GM04504 (cell line): ENCODE measurements around the gene BTBD9.
"Not testable (repeated sequence)": the region's sequence is repeated elsewhere in the genome, so short reads cannot be mapped to it uniquely, and the experiment has no call there.

ENCODE experiments used
- DNase-seq: peaks from one replicate; pipeline ENCODE4 v3.0.0-alpha.2; 2012; ENCODE audit warnings: low read depth

BTBD9 gene

DNA sequence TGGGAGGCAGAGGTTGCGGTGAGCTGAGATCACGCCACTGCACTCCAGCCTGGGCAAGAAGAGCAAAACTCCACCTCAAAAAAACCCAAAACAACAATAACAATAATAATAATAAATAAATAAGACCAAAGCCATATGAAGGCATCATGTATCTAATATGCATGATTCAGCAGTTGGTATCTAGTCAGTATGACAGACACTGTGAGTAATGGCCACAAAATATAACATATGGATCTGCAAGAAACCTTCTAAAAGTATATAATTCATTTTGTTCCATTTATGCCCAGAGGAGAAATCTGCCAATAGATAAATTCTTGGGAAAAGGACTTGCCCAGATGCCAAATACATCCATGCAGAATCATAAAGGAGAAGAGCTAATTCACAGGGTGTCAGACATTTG lies 252.3 kb downstream of the BTBD9 start:
- no peak for DNase-seq

DNA sequence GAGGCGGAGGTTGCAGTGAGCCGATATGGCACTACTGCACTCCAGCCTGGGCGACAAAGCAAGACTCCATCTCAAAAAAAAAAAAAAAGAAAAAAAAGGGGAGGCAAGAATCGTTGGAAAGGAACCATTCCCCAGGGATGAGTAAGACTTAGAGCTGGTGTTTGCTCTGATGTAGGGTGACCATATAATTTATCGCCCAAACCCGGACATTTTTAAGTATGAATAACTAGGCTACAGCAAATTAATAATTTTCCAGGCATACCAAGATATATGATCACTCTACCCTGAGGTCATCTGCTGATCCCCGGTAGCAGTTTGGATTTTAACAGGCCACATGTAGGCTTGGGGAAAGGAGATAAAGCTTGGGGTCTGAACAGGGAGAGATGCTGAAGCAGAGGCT lies 260.9 kb downstream of the BTBD9 start:
- no peak for DNase-seq

DNA sequence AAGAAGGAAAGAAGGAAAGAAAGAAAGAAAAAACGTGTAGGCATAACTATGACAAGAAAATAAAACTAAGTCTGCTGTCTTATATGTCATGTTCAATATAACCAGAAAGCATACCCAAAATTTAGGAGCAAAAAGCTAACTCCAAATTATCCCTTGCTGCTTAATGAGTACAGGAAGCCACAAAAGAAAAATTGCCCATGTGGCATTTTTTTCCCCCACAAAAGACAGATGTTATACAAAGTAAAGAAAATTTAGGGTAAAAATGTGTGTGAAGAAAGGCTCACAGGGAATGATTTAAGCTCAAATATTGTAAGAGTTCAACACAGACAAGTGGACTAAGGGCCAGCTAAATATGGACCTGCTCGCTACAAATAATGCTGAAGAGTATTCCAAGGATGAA lies 263.8 kb downstream of the BTBD9 start:
- no peak for DNase-seq

DNA sequence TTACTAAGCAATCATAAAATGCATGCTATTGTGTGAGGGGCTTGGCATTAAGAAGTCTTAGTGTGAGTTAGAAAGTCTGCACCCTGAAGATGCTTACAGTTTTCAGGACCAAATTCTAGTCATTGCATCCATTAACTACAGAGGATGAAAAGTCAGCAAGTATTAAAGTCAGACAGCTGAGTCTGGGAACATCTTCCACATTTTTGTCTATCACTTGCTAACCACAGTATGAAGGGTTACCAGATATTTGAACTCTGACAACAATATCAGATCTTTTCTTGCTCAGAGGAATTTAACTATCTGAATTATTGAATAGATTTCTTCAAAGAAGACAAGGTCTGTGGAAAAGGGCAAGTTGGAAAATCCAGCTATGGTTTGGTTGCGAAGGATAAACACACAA lies 264.4 kb downstream of the BTBD9 start:
- no peak for DNase-seq

DNA sequence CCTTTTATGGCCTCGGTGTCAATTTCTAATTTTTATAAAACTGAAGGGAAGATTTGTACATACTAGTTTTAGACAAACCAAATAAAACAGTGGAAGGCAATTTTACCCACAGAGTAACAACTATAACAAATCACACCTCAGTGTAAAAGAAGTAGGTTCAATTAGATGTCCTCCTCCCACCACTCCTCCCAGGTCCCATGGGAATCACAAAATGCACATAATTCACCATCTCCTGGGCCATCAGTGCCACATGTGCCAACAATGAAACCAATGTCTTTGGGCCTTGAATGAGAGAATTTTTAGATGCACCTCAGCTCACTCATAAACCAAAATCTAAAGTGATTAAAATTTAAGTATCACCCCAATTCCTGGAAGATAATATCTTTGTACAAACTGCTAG lies 267.8 kb downstream of the BTBD9 start:
- DNase-seq = no peak

DNA sequence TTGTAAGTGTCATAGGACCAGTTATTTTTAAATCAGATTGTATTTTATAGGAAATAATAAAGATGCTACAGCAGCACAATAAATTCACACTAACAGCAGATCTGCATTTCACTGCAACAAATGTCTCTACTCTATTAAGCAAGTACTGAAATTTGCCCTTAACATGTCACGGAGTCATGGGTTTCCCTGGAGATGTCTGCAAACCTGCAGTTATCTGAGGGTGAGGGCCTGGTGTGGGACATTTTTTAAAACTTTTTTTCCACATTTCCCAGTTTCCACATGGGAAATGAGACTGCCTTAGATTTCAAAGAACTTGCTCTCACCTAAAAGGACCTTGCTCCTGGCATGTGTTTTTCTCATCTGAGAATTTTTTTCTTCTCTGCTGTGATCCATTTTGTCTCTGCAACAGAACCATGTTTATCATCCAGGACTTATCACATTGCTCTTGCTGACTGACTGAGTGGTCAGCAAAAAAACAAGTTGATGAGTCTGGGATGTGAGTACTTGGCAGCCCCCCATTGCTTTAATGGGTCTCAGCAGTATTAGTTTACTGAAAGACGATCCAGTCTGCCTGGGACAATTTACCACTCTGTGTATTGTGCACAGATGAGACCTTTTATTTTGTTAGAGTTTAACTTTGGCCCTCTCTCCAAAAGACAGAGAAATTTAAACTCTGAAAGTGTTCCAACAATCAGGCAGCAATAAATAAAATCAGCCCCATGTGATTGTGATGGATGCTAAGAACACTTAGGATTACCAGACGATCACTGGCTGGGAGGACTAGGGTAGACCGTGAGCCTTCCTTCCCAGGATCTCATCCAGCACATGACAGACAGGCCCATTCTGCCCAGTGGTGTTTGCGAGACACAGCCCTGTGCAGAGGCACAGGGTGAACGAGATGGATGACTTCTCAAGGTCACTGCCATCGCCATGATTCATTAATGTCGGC lies 268.8 kb downstream of the BTBD9 start:
- no peak for DNase-seq

DNA sequence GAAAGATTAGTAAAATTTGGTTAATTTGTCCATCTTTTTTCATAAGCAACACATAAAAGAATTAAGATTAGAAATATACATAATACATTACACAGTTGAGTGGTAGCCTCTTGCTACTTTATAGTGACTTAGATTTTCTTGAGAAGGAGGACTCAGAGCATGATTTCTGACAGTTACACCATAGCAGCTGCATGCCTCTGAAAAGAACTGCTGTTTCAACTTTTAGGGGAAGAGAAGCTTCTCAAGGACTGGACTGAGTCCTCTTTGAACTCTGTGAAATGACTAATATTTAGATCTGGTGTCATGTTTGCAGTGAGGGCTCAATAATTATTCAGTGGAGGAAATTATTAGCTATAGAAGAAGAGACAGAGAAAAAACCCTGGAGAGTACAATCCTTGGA lies 272.5 kb downstream of the BTBD9 start:
- no peak for DNase-seq

DNA sequence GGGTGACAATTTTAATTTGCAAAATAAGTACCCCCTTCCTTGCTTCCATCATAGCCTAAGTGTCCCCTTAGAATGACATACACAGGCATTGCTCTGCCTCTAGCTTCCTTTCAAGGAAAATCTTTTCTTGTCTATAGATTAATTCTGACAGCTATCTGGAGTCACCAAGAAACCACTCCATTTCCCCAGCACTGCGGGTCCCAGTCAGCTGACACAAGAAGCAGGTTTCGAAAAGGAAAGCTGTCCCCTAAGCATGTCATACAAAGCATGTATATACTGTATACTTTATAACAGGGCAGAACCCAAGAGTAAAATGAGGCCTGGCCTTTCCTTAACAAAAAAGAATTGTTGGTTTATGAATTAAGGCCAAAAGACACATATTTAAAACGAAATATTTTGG lies 273.5 kb downstream of the BTBD9 start:
- no peak for DNase-seq

DNA sequence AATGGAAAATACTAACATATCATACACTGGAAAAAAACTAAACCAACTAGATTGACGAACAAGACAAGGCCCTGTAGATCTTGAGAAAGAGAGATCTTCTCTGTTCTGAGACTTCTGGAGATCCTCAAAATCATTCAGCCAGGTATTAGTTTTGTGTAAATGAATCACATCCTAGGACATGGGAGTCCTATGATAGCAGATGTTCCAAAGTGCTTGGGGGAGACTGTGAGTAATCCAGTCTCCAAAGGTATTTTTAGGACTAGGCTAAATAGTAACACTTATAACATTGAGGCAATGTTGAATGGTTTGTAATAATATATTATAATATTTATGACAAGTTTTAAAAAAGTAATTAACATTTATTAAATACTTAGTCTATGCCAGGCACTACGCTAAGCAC lies 275.0 kb downstream of the BTBD9 start:
- DNase-seq = no peak

DNA sequence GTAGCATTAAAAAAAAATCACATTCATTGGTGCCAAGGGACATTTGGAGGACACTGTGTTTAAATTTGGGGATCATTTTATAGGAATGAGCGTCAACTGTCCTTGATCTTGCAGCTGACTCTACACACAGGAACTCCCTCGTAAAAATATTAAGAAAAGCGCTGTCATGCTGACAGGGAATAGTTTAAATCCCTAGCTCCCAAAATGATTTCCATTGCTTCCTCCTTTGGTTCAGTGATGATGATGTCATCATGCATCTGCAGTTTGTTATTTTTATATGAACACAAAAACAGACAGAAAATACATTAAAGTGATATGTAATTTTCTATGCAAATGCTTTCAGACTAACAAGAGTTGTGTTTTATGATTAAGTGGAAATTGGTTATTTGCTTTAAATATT lies 275.6 kb downstream of the BTBD9 start:
- DNase-seq = no peak

DNA sequence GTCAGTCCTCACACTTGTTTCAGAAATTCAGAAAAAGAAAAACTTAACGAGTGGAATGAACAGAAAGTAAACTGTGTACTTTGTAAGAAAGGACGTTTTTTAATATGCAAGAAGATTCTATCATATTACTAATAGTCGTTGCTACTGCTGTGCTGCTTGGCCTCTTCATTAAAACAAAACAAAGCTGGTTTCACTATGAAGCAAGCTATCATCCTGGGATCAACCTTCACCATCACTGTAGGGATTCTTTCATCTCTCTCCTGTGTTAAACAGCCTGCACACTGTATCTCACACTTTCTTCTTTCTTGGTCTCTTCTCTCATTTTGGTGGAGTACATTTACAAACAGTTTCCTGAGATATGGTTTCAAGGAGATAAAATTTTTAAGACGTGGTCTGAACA lies 284.2 kb downstream of the BTBD9 start:
- no peak for DNase-seq

DNA sequence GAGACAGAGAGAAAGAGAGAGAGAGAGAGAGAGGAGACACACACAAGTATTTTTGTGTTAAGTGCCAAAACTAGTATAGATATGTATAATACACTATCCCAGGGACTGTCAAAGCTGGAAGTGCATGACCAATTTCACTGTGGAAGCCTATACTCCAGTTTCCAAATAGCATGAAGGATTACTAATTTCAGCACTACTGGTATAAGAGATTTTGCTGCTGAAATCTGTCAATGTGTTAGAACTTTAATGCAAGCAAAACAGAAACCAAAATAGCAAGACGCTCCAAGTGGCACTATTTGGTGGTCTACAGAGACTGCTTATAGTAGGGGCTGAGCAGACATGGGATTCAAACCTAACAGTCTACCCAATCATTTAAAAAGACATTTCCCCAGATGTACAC lies 284.8 kb downstream of the BTBD9 start:
- no peak for DNase-seq

DNA sequence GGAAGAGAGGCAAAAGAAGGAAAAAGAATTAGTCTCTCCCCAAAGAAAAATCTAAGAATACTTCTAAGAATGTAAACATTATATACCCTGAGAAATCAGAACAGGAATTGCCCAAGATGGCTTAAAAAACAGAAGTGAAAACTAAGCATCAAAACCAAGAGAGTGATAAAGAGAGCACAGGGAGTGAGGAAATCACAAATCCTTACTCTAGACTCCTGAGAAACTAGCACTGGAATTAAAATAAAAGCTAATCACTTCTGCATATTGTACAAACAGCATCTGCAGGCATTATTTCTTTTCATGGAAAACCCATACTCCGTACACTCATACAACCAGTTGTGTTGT lies 285.7 kb downstream of the BTBD9 start:
- no peak for DNase-seq

DNA sequence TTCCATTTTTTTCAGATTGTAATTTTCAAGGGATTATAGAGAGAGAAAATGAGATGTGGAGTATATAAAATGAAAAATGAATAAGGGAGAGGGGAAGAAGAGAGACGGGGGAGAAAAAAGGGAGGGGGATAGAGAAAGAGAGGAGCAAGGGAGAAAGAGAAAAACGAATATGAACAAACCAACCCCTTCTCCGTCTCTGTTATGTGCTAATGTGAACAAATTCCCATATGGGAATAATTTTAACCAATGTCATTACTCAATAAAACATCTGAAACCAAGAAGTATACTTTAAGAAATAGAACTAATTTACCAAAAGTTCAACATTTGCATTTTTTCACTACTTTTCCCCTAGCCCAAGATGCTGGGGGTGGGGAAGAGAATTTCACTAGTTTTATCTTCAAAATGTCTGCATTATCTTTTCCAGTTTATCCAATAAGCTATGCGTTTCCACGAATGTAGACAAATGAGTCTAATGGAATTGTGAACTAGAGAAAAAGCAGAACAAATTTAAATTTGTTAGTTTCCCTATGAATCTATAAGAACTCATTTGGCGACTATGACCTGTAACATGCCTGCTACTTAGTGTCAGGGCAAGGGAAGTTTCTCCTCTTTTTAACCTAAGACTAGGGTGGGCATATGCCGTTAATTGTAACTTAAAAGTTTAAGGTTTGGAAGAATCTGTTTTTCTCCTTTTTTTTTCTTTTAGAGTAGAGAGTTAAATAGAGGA lies 286.3 kb downstream of the BTBD9 start:
- no peak for DNase-seq

DNA sequence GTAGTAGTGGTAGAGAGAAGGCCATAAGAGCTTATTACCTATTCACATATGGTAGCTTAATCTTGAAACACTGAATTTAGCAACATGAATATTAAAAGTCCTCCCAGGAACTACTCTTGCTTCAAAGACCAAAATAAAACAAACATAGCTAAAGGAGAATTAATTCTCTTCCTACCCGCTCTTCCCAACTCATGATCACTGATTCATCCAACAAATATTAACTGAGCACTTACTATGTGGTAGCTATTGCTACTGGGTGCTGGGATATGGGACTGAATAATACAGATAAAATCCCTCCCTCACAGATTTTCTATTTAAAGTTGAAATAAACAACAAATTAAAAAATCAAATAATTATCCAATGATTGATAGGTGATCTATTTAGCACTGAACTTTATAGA lies 287.1 kb downstream of the BTBD9 start:
- no peak for DNase-seq

DNA sequence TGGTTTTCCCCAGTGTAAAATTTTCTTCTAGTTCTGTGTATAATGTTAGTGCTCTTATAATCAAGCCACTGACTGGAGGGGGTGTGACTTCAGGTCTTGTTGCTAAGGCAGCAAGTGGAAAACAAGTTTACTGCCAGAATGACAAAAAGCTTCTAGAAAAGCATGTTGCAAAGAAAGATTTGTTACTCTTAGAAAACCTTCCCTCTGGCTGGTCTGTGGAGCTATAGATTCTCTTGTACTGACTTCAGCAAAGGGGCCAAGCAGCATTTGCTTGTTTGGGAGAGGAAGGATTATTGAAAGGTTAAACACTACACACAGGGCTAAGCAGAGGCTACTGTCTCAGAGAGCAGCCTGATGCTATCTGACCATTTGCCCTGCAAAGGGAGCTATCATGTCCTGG lies 288.8 kb downstream of the BTBD9 start:
- peak; percentile 32 for DNase-seq

DNA sequence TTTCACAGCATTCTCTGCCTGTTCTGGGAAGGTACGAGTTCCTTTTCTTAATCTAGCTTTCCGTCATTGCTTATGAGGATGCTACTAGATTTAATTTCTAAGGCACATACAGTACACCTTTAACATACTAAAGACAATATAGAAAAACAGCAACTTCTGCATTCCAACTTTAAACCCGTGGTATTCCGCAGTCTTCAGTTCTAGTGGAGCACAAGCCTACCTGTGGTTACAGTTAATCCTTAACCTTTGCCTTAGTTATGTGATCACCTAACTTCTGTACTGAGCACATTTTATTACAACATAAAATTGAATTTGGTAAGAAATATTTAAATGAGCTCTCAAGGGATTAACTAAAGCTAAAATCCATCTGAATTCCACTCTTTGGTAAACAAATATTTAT lies 289.5 kb downstream of the BTBD9 start:
- no peak for DNase-seq

DNA sequence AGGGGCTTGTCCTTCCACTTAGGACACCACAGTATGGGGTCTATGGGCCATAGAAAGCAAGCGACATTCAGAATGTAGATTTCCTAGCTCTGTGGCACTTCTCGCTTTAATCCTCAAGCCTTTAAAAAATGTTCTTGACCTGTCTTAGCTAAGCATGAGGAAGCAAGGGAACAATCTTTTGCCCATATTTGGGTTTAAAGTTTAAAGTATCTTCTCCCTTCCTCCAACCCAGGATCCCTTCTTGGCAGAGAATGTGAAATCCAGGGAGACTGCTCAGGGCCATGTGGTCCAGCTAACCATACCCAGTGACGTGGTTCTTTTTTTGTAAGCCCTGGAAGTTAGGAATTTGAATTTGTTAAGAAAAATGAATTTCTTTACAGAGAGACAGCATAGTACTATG lies 289.9 kb downstream of the BTBD9 start:
- DNase-seq = no peak

DNA sequence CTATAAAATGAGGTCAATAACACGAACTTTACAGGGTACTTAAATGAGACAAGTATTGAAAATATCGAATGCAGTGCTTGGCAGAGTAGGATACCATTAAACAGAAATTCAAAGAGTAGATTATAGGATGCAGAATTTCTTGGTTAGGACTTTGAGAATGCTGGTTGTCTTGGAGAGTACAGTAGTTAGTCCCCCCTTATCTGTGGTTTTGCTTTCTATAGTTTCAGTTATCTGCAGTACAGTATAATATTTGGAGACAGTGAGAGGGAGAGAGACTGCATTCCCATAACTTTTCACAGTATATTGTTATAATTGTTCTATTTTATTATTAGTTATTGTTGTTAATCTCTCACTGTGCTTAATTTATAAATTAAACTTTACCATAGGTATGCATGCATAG lies 290.5 kb downstream of the BTBD9 start:
- DNase-seq = no peak

DNA sequence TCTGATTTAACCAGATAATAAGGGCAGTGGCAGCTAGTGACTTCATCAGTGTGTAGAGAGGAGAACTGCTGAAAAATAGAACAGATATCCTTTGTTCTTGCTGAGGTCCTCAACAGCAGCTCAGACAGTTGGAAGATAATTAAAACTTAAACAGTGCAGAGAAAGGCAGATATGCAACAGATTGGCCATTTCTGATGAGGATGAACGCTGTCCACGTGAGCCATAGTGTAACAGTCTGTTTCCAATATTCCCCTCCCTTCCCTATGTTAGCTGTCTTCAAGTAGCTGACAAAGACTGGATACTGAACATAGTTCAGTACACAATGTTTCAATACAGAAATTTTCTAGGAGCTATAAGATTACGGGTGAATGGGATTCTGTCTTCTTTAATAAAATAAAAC lies 291.4 kb downstream of the BTBD9 start:
- no peak for DNase-seq

DNA sequence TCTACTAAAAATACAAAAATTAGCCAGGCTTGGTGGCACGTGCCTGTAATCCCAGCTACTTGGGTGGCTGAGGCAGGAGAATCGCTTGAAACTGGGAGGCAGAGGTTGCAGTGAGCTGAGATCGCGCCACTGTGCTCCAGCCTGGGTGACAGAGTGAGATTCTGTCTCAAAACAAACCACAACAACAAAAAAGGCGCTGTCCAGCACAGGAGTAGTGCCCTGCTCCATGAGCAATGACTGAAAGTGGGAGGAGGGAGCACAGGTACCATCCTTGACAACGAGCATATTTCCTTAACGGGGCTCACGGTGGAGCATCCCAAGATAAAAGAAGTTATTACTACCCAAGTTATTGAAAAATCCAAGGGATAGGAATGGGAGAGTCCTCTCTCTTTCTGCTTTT lies 291.9 kb downstream of the BTBD9 start:
- DNase-seq = not testable (repeated sequence)

DNA sequence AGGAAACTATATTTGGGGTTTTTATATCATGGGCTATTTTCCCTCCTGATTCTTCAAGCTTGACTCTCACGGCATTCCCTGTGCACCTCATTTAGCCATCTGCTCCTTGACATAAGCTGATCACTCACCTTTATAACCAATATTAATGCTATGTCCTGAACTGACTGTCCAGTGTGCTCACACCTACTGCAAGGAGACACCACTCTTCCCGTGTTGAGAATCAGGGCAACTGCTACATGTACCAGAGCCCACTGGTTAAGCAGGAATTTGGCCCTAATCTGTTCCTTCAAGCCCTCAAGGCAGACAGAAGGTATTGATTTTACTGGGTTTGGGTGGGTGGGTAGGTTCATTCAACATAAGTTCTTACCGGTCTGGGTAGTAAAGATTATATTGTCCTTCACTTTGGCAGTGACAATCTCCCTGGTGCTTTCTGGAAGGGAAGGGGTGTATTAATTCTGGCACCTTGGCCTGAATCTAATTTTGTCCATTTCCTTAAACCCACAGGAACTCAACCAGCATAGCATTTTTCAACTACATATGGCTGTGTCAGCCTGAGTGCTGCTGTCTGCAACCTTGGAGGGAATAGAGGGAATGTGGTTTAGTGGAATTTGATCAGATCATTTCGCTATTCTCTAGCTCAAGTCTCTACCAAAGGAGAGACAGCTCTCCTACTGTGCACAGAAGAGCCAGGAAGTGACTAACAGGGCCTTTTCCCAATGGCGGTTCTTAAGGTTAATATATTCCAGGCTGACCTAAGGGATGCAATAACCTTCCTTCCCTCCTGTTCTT lies 293.2 kb downstream of the BTBD9 start:
- peak; percentile 66 for DNase-seq

DNA sequence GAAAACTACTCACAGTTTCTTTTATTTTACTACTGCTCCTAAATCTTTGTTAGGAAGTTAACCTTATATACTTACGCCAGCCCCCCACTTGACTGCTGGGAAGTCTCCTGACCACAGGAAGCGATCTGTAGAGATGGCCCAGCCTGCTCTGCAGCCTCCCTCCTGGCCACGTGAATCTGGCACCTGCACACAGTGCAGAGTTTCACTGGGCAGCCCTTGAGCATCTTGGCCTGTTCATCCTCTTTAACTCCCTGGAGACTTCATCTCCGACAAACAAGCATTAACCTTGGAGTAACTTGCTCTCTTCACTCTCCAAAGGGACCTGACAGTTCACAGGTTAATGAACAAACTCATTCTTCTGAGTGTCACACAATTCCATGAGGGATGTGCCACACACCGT lies 294.1 kb downstream of the BTBD9 start:
- DNase-seq = no peak
